PFSK-1 (cell line): ENCODE data around the gene TOP1.

Experiments used
- FOXP2 ChIP-seq: optimal IDR thresholded peaks from 2 replicates; pipeline ENCODE3; 2011; ENCODE audit warnings: borderline replicate concordance, control low read depth, inconsistent platforms; ENCODE audit not compliant: insufficient read depth; ENCODE audit errors: extremely low read length, extremely low read depth
- POLR2AphosphoS5 ChIP-seq: IDR thresholded peaks from 2 replicates; pipeline ENCODE4 v1.6.1; 2012; ENCODE audit warnings: low read depth, mild to moderate bottlenecking, control low read depth, low read length, moderate library complexity
- TF ChIP-seq, protein P1 (sequence below), 2 experiments: IDR thresholded peaks; 2 replicates each; pipeline versions ENCODE4 v1.6.1 to v1.8.0; 2011 to 2012; ENCODE audit warnings: low read depth in 2 of 2, low read length in 2 of 2, control low read depth in 1 of 2, inconsistent platforms in 1 of 2, mild to moderate bottlenecking in 1 of 2, moderate library complexity in 1 of 2; ENCODE audit not compliant: insufficient read depth in 1 of 2

GRCh38 chr20:41159547-41159946, 130.9 kb downstream of the TOP1 start:
- TF ChIP-seq, protein P1, sequence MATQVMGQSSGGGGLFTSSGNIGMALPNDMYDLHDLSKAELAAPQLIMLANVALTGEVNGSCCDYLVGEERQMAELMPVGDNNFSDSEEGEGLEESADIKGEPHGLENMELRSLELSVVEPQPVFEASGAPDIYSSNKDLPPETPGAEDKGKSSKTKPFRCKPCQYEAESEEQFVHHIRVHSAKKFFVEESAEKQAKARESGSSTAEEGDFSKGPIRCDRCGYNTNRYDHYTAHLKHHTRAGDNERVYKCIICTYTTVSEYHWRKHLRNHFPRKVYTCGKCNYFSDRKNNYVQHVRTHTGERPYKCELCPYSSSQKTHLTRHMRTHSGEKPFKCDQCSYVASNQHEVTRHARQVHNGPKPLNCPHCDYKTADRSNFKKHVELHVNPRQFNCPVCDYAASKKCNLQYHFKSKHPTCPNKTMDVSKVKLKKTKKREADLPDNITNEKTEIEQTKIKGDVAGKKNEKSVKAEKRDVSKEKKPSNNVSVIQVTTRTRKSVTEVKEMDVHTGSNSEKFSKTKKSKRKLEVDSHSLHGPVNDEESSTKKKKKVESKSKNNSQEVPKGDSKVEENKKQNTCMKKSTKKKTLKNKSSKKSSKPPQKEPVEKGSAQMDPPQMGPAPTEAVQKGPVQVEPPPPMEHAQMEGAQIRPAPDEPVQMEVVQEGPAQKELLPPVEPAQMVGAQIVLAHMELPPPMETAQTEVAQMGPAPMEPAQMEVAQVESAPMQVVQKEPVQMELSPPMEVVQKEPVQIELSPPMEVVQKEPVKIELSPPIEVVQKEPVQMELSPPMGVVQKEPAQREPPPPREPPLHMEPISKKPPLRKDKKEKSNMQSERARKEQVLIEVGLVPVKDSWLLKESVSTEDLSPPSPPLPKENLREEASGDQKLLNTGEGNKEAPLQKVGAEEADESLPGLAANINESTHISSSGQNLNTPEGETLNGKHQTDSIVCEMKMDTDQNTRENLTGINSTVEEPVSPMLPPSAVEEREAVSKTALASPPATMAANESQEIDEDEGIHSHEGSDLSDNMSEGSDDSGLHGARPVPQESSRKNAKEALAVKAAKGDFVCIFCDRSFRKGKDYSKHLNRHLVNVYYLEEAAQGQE (IDR thresholded peaks at IDR 0.05; ENCODE audit: insufficient read depth in 1 of 2, low read depth in 2 of 2, low read length in 2 of 2): no peak
- TF ChIP-seq POLR2AphosphoS5 (no peak), FOXP2 (no peak)
